Tibial artery (tissue), 4 donors: ENCODE data around the gene SPACA5B.
"Not testable (repeated sequence)": the region's sequence is repeated elsewhere in the genome, so short reads cannot be mapped to it uniquely, and the experiment has no call there.

ENCODE experiments used
- DNase-seq, 2 donors: peaks; one replicate each; pipeline ENCODE4 v3.0.0-alpha.2; 2019
- H3K27ac ChIP-seq, 2 donors: fragments of 200-600 bp; sonication (generic) in 1 of 2; 1 replicate in 1 of 2; 2 replicates in 1 of 2; pipeline ENCODE4 v1.5.1; 2018 to 2019; ENCODE audit warnings: mild to moderate bottlenecking in 1 of 2
- H3K27me3 ChIP-seq, 2 donors: fragments of 200-600 bp; sonication (generic) in 1 of 2; one replicate each; pipeline versions ENCODE4 v1.5.1 to v1.6.0; 2016 to 2019
- H3K36me3 ChIP-seq, 3 donors: fragments of 200-600 bp; sonication (generic) in 2 of 3; one replicate each; pipeline ENCODE4 v1.5.1; 2016 to 2019; ENCODE audit warnings: mild to moderate bottlenecking in 2 of 3
- H3K4me1 ChIP-seq, 4 donors: fragments of 200-600 bp; sonication (generic) in 2 of 4; 1 replicate in 3 of 4; 2 replicates in 1 of 4; pipeline ENCODE4 v1.5.1; 2016 to 2019
- H3K4me3 ChIP-seq, 2 donors: fragments of 200-600 bp; sonication (generic) in 1 of 2; 1 replicate in 1 of 2; 2 replicates in 1 of 2; pipeline ENCODE4 v1.5.1; 2018 to 2019; ENCODE audit warnings: mild to moderate bottlenecking in 2 of 2
- H3K9me3 ChIP-seq, 3 donors: fragments of 200-600 bp; sonication (generic) in 1 of 3; one replicate each; pipeline ENCODE4 v1.5.1; 2016 to 2019
- CTCF ChIP-seq, 2 experiments: fragments of 200-600 bp in 1 of 2; fragments of 450-650 bp in 1 of 2; IDR thresholded peaks; one replicate each; pipeline ENCODE4 v1.5.1; 2017 to 2019; ENCODE audit warnings: antibody characterized with exemption in 2 of 2, mild to moderate bottlenecking in 1 of 2, moderate library complexity in 1 of 2
- intact Hi-C: fragments of 100-400 bp; cut with DNase I; formaldehyde crosslinking; loops from one replicate; pipeline ENCODE4 v1.15.0; 2023; ENCODE audit warnings: low total_unique reads

Gene SPACA5B

GRCh38 chrX:48102874-48103374 is 27.5 kb upstream of the SPACA5B start:
- Histone ChIP-seq H3K27ac (no peak overlapping the region), H3K36me3 (no peaks in the 10 kb centered on the region), H3K27me3 (no peaks in the 10 kb centered on the region), H3K9me3 (peaks cover 0 to 7% (median 0%) of the 10 kb centered on the region in 3 donors), H3K4me3 (no peak overlapping the region), H3K4me1 (no peaks in the 10 kb centered on the region)
- DNase-seq: no peak
- intact Hi-C loops: no loop called here
- TF ChIP-seq CTCF (IDR thresholded peaks at IDR 0.05): no peak

- Histone ChIP-seq H3K4me1 (no peaks in the 10 kb centered on the region), H3K4me3 (no peak overlapping the region), H3K36me3 (no peaks in the 10 kb centered on the region), H3K9me3 (no peaks in the 10 kb centered on the region), H3K27ac (no peak overlapping the region), H3K27me3 (no peaks in the 10 kb centered on the region)
- intact Hi-C loops: no loop called here
- no peak for TF ChIP-seq CTCF (IDR thresholded peaks at IDR 0.05)
- DNase-seq: no peak
Observed at GRCh38 chrX:48107717-48108116, 22.7 kb upstream of the SPACA5B start.

GRCh38 chrX:48125286-48125685 is 5.1 kb upstream of the SPACA5B start:
- intact Hi-C loops, H3K9me3 ChIP-seq, H3K36me3 ChIP-seq, H3K27ac ChIP-seq, DNase-seq, H3K4me3 ChIP-seq, H3K4me1 ChIP-seq, H3K27me3 ChIP-seq: not testable (repeated sequence)

GRCh38 chrX:48132308-48132844 is 1.9 kb downstream of the SPACA5B start:
- H3K36me3 ChIP-seq, H3K27ac ChIP-seq, DNase-seq, H3K9me3 ChIP-seq, intact Hi-C loops, H3K4me1 ChIP-seq, H3K27me3 ChIP-seq, H3K4me3 ChIP-seq: not testable (repeated sequence)

- DNase-seq, H3K27me3 ChIP-seq, H3K4me1 ChIP-seq, intact Hi-C loops, H3K36me3 ChIP-seq, H3K4me3 ChIP-seq, H3K27ac ChIP-seq, H3K9me3 ChIP-seq: not testable (repeated sequence)
Observed at GRCh38 chrX:48139076-48139475, 8.7 kb downstream of the SPACA5B start.

- H3K4me3 ChIP-seq, intact Hi-C loops: not testable (repeated sequence)
Observed at GRCh38 chrX:48141810-48142508, 11.5 kb downstream of the SPACA5B start.

GRCh38 chrX:48142697-48143096 is 12.3 kb downstream of the SPACA5B start:
- H3K9me3 ChIP-seq, intact Hi-C loops, H3K27ac ChIP-seq, H3K4me1 ChIP-seq, H3K36me3 ChIP-seq, H3K4me3 ChIP-seq, H3K27me3 ChIP-seq, DNase-seq: not testable (repeated sequence)

More at GRCh38 chrX:48141810-48142508, 11.5 kb downstream of the SPACA5B start:
- not testable (repeated sequence) for H3K4me1 ChIP-seq, H3K27ac ChIP-seq, H3K9me3 ChIP-seq, H3K36me3 ChIP-seq, H3K27me3 ChIP-seq, DNase-seq

GRCh38 chrX:48153769-48154168 is 23.3 kb downstream of the SPACA5B start:
- TF ChIP-seq CTCF (IDR thresholded peaks at IDR 0.05): no peak

More at GRCh38 chrX:48153769-48154168, 23.3 kb downstream of the SPACA5B start:
- Histone ChIP-seq H3K4me3 (no peak overlapping the region), H3K9me3 (no peaks in the 10 kb centered on the region), H3K4me1 (no peaks in the 10 kb centered on the region), H3K36me3 (no peaks in the 10 kb centered on the region), H3K27ac (no peak overlapping the region), H3K27me3 (no peaks in the 10 kb centered on the region)
- no peak for DNase-seq
- intact Hi-C loops: no loop called here
